Testis (tissue), 2 donors: ENCODE results near the gene MTFP1.

Source experiments
- CTCF ChIP-seq, 3 experiments: fragments of 450-650 bp in 2 of 3; fragments of 200-600 bp in 1 of 3; sonication (generic) in 1 of 3; IDR thresholded peaks; one replicate each; pipeline ENCODE4 v1.5.1; 2016 to 2019; ENCODE audit warnings: antibody characterized with exemption in 3 of 3, mild to moderate bottlenecking in 2 of 3, moderate library complexity in 1 of 3
- POLR2A ChIP-seq: fragments of 450-650 bp; IDR thresholded peaks from one replicate; pipeline ENCODE4 v1.6.1; 2017; ENCODE audit warnings: antibody characterized with exemption, mild to moderate bottlenecking, moderate library complexity

GRCh38 chr22:30447656-30448055 is 22.1 kb downstream of the MTFP1 start:
- no peak for TF ChIP-seq CTCF (IDR thresholded peaks at IDR 0.05)
- no peak for TF ChIP-seq POLR2A
